ENCODE results near the gene SLC25A25.

DNA sequence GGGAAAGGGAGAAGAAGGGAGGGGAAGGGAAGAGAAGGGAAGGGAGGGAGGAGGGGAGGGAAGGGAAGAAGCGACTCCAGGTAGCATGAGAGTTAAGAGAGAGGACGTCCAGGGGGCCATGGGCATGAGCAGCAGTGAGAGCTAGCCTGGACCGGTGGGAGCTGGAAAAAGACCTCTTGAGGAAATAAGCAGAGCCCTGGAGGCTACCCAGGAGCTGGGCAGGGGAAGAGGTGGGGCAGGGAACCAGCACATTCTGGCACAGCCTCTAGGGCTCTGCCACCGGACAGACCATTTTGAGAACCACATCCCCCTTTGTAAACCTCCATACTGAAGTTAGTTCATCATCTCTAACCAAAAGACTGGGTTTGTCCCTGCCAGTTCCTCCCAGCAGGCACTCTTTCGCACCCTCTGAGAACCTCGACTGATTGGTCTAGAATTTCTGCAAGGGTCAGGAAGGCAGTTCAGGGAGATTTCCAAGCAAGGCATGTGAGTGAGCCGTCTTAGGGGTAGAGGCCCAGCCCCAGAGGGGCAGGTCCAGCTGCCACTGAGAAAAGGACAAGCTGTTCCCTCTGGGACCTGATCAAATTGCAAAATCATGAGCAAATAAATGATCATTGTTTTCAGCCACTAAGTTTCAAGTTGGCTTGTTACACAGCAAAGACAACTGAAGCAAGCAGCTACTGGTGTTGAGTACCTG is 12.5 kb upstream of the SLC25A25 start:
- TF ChIP-seq NFIC (IDR thresholded peaks at IDR 0.05) (no peak), EP300 (IDR thresholded peaks at IDR 0.05; ENCODE audit: borderline replicate concordance) (no peak), RAD21 (IDR thresholded peaks at IDR 0.05; ENCODE audit: low read depth) (no peak), TAF1 (IDR thresholded peaks at IDR 0.05; ENCODE audit: low read depth) (no peak), ZBTB7A (IDR thresholded peaks at IDR 0.05; ENCODE audit: low read depth) (no peak), EGR1 (IDR thresholded peaks at IDR 0.05) (no peak), YY1 (IDR thresholded peaks at IDR 0.05; ENCODE audit: low read depth) (no peak), FOXM1 (IDR thresholded peaks at IDR 0.05; ENCODE audit: borderline replicate concordance, low read depth) (no peak), TCF12 (IDR thresholded peaks at IDR 0.05; ENCODE audit: low read depth) (no peak), CEBPB (IDR thresholded peaks at IDR 0.05) (no peak)
- TF ChIP-seq, protein P1, sequence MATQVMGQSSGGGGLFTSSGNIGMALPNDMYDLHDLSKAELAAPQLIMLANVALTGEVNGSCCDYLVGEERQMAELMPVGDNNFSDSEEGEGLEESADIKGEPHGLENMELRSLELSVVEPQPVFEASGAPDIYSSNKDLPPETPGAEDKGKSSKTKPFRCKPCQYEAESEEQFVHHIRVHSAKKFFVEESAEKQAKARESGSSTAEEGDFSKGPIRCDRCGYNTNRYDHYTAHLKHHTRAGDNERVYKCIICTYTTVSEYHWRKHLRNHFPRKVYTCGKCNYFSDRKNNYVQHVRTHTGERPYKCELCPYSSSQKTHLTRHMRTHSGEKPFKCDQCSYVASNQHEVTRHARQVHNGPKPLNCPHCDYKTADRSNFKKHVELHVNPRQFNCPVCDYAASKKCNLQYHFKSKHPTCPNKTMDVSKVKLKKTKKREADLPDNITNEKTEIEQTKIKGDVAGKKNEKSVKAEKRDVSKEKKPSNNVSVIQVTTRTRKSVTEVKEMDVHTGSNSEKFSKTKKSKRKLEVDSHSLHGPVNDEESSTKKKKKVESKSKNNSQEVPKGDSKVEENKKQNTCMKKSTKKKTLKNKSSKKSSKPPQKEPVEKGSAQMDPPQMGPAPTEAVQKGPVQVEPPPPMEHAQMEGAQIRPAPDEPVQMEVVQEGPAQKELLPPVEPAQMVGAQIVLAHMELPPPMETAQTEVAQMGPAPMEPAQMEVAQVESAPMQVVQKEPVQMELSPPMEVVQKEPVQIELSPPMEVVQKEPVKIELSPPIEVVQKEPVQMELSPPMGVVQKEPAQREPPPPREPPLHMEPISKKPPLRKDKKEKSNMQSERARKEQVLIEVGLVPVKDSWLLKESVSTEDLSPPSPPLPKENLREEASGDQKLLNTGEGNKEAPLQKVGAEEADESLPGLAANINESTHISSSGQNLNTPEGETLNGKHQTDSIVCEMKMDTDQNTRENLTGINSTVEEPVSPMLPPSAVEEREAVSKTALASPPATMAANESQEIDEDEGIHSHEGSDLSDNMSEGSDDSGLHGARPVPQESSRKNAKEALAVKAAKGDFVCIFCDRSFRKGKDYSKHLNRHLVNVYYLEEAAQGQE (IDR thresholded peaks at IDR 0.05; ENCODE audit: low read depth): no peak
- TF ChIP-seq, protein P2, sequence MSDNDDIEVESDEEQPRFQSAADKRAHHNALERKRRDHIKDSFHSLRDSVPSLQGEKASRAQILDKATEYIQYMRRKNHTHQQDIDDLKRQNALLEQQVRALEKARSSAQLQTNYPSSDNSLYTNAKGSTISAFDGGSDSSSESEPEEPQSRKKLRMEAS (IDR thresholded peaks at IDR 0.05): no peak
- TF ChIP-seq, protein P3, sequence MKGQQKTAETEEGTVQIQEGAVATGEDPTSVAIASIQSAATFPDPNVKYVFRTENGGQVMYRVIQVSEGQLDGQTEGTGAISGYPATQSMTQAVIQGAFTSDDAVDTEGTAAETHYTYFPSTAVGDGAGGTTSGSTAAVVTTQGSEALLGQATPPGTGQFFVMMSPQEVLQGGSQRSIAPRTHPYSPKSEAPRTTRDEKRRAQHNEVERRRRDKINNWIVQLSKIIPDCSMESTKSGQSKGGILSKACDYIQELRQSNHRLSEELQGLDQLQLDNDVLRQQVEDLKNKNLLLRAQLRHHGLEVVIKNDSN (IDR thresholded peaks at IDR 0.05): no peak
